ENCODE measurements around the gene COX4I1. TPM values are rescaled to one million over a fixed set of nuclear protein-coding genes. Genes with fewer than 3 reads are reported as not detected.

COX4I1 gene
- total RNA-seq, 2 donors from 2014 or later: 220 to 234 TPM

GRCh38 chr16:85789773-85790172 lies 9.7 kb upstream of the COX4I1 start:
- H3K9me3 ChIP-seq: no peaks in the 10 kb centered on the region

GRCh38 chr16:85793662-85794298 lies 5.7 kb upstream of the COX4I1 start:
- no peak for ATAC-seq (ENCODE audit: insufficient number of reproducible peaks, low FRiP score, low read depth)

More at GRCh38 chr16:85789773-85790172, 9.7 kb upstream of the COX4I1 start:
- TF ChIP-seq CTCF (IDR thresholded peaks at IDR 0.05): no peak
- DNase-seq (ENCODE audit: low spot score) (no peak), ATAC-seq (ENCODE audit: insufficient number of reproducible peaks, low FRiP score, low read depth) (no peak)
- no peaks in the 10 kb centered on the region for H3K4me1 ChIP-seq (ENCODE audit: control insufficient read depth in 1 of 2, low read depth in 2 of 2)
- H3K27me3 ChIP-seq (replicated peaks; ENCODE audit: insufficient read depth): no peaks in the 10 kb centered on the region
- H3K4me3 ChIP-seq: no peak overlapping the region
- no peak overlapping the region for H3K27ac ChIP-seq
- peaks cover 26% of the 10 kb centered on the region for H3K36me3 ChIP-seq

GRCh38 chr16:85794696-85795095 lies 4.8 kb upstream of the COX4I1 start:
- Histone ChIP-seq H3K36me3 (peaks cover 15% of the 10 kb centered on the region), H3K4me1 (ENCODE audit: control insufficient read depth in 1 of 2, low read depth in 2 of 2) (peaks cover 5 to 13% of the 10 kb centered on the region in 2 donors), H3K27me3 (replicated peaks; ENCODE audit: insufficient read depth) (no peaks in the 10 kb centered on the region), H3K4me3 (no peak overlapping the region), H3K9me3 (no peaks in the 10 kb centered on the region), H3K27ac (no peak overlapping the region)
- ATAC-seq (ENCODE audit: insufficient number of reproducible peaks, low FRiP score, low read depth) (no peak), DNase-seq (ENCODE audit: low spot score) (no peak)
- TF ChIP-seq CTCF (IDR thresholded peaks at IDR 0.05): no peak

More at GRCh38 chr16:85793662-85794298, 5.7 kb upstream of the COX4I1 start:
- no peak for DNase-seq (ENCODE audit: low spot score)
- Histone ChIP-seq H3K27me3 (replicated peaks; ENCODE audit: insufficient read depth) (no peaks in the 10 kb centered on the region), H3K36me3 (peaks cover 17% of the 10 kb centered on the region), H3K27ac (no peak overlapping the region), H3K4me3 (no peak overlapping the region), H3K9me3 (no peaks in the 10 kb centered on the region), H3K4me1 (ENCODE audit: control insufficient read depth in 1 of 2, low read depth in 2 of 2) (peaks cover 5 to 12% of the 10 kb centered on the region in 2 donors)
- TF ChIP-seq CTCF (IDR thresholded peaks at IDR 0.05): no peak

GRCh38 chr16:85796152-85796551 lies 3.3 kb upstream of the COX4I1 start:
- Histone ChIP-seq H3K4me3 (no peak overlapping the region), H3K4me1 (ENCODE audit: control insufficient read depth in 1 of 2, low read depth in 2 of 2) (peaks cover 11 to 25% of the 10 kb centered on the region in 2 donors), H3K36me3 (peaks cover 15% of the 10 kb centered on the region), H3K27ac (no peak overlapping the region), H3K9me3 (no peaks in the 10 kb centered on the region), H3K27me3 (replicated peaks; ENCODE audit: insufficient read depth) (no peaks in the 10 kb centered on the region)
- ATAC-seq (ENCODE audit: insufficient number of reproducible peaks, low FRiP score, low read depth): no peak
- TF ChIP-seq CTCF (IDR thresholded peaks at IDR 0.05): no peak
- DNase-seq (ENCODE audit: low spot score): no peak

- TF ChIP-seq CTCF (IDR thresholded peaks at IDR 0.05): no peak
- Histone ChIP-seq H3K27ac (no peak overlapping the region), H3K4me3 (no peak overlapping the region), H3K36me3 (peaks cover 15% of the 10 kb centered on the region), H3K9me3 (no peaks in the 10 kb centered on the region), H3K27me3 (replicated peaks; ENCODE audit: insufficient read depth) (no peaks in the 10 kb centered on the region), H3K4me1 (ENCODE audit: control insufficient read depth in 1 of 2, low read depth in 2 of 2) (peaks cover 11 to 25% of the 10 kb centered on the region in 2 donors)
- no peak for DNase-seq (ENCODE audit: low spot score)
- ATAC-seq (ENCODE audit: insufficient number of reproducible peaks, low FRiP score, low read depth): no peak
Observed at GRCh38 chr16:85796599-85796998, 2.9 kb upstream of the COX4I1 start.
